CD4-positive, alpha-beta T cell treated with Interferon gamma for 1 hour (primary cell): ENCODE data around the gene ZFP91.

ENCODE experiments used
- DNase-seq: peaks from one replicate; pipeline ENCODE4 v3.0.0-alpha.2; 2020

The ZFP91 gene

GRCh38 chr11:58586998-58587397, 8.1 kb downstream of the ZFP91 start:
- no peak for DNase-seq

- DNase-seq, result no peak
Measured at GRCh38 chr11:58591659-58592058, 12.8 kb downstream of the ZFP91 start.

DNA sequence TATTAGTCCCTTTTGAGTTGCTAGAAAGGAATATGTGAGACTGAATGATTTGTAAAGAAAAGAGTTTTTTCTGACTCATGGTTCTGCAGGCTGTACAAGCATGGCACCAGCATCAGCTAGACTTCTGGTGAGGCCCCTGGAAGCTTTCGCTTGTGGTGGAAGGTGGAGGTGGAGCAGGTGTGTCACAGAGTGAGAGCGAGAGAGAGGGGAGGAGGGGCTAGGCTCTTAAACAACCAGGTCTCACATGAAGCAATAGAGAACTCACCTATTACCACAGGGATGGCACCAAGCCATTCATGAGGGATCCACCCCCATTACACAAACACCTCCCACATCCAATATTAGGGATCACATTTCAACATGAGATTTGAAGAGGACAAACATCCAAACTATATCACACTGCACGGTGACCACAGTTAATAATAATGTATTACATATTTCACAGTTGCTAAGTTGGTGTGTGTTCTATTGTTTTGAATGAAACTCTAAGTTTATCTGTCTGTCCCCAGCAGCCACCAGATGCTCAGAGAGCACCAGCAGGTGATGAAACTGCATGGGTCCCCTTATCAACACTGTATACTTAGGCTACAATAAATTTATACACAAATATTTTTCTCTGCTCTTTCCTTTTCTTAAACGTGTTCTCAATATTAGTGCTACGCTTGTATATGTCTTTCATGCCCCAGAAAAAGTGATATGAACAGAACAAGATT, 14.1 kb downstream of the ZFP91 start:
- no peak for DNase-seq

DNA sequence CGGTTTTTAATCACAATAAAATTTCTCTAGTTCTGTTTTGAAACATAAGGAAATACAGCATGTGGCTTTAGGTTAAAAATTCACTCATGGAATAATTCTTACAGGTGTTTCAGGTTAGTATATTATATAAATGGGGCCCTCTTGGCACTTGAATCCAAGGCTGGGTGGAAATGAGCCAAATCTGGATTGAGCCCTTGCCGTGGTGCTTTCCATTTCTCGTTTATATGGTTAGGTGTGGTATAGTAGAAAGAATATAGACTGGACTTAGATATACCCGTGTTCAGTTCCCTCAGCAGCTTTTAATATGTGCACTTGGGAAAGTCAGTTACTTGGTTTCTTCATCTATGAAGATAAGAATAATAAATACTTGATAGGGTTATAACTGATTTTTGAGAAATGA, 16.0 kb downstream of the ZFP91 start:
- no peak for DNase-seq

DNA sequence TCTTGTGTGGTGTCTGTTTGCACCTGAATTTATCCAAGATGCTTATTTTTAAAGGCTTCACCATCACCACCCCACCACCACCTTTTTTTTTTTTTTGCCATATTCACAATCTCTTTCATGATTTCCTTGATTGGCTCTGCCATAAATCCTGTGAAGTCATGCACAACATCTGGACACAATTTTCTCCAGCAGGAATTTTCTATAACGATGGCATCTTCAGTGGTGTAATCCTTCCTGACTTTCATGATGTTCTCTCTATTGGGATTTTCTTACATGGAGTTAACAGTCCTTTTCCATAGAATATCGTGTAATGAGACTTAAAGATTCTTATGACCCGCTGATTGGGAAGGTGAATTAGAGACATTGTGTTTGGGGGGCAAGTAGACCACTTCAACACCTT, 17.8 kb downstream of the ZFP91 start:
- DNase-seq, result no peak

- no peak for DNase-seq
Measured at GRCh38 chr11:58597486-58598144, 18.8 kb downstream of the ZFP91 start.

GRCh38 chr11:58600510-58600909, 21.6 kb downstream of the ZFP91 start:
- DNase-seq, result no peak

DNA sequence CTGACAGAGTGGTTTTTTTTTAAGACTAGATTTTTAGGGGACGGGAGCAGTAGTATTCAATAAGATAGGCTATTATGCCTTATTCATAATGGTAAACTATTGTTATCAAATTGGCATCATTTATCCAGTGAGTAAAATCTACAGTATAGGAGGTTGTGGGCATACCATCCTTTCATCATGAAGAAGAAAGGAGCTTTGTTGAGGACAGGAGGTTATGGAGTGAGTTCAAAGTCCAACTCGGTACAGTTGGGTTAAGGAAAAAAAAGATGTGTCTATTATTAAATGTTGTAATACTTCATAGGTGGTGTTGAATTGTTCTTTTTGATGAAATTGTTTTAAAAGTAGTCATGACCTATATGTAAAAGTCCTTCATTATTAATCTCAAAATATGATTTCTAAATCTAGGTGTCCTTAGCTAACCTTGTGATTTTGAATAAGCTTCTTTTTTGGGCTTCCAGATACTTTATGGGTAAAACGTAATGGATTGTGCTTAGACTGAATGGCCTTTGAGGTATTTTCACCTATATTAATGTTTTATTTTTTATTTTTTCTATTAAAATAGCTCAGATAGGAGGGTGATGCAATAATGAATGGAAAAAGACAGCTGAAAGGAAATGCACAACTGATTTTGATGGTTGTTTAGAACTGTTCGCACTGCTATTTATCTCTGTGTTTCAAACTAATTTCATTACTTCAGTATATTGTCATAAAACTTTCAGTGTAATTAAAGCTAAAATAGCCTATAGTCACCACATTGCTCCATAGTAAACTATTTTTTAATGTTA, 28.3 kb downstream of the ZFP91 start:
- no peak for DNase-seq

DNA sequence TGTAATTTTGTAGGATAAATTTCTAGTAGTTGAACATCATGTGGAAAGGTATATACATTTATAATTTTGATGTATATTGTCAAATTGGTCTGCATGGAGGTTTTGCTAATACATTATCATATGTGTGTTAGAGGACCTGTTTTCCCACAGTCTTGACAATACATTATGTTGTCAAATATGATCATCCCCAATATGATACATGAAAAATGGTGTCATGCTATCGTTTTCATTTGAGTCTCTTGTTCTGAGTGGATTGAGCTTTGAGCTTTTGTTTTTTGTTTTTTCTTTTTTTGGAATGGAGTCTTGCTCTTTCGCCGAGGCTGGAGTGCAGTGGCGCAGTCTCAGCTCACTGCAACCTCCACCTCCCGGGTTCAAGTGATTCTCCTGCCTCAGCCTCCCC, 29.5 kb downstream of the ZFP91 start:
- no peak for DNase-seq

DNA sequence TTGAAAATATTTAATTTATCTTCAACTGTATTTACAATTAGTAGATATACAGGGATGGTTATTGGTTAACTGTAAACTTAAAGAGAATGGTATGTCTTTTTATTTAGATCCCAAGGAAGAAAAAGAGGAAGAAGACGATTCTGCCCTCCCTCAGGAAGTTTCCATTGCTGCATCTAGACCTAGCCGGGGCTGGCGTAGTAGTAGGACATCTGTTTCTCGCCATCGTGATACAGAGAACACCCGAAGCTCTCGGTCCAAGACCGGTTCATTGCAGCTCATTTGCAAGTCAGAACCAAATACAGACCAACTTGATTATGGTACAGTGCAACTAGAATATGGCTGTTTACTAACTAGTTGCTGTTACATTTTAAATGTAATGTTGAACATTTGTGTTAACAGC, 30.9 kb downstream of the ZFP91 start:
- no peak for DNase-seq

GRCh38 chr11:58613228-58613627, 34.4 kb downstream of the ZFP91 start:
- DNase-seq, result no peak

- DNase-seq, result no peak
Measured at GRCh38 chr11:58615559-58615958, 36.7 kb downstream of the ZFP91 start.

DNA sequence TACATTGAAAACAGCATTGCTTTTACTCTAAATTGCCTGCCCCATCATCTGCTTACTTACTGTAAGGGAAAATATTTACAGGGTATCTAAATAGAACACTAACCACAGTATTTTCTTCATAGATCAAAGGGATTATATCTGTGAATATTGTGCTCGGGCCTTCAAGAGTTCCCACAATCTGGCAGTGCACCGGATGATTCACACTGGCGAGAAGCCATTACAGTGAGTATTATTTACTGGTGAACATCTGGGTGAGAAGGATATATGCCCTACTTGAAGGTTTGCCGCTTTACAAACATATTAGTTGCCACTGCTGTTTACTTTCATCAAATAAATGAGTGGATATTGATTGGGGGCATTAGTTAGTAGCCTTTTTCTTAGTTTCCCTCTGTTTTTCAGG, 37.7 kb downstream of the ZFP91 start:
- no peak for DNase-seq

- no peak for DNase-seq
Measured at GRCh38 chr11:58617976-58618557, 39.2 kb downstream of the ZFP91 start.

- no peak for DNase-seq
Measured at GRCh38 chr11:58621586-58622262, 42.9 kb downstream of the ZFP91 start.

DNA sequence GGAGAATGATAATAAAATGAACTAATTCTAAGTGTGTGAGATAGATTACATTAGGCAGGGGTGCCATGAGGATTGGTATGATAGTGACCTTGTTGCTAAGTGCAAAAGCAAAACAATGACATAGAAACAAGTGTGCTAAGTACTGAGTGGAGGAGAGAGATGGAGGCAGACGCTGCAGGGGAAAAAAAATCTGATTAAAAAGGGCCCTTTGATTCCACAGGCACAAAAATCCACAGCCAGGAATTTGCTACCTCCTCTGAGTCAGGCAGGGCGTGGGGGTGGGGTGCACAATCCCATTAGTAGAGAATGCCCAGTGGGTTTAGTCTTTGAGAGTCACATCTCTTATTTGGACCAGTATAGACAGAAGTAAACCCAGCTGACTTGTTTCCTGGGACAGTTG, 43.5 kb downstream of the ZFP91 start, which contains the start of gene CNTF:
Gene CNTF (plus strand): TSS at position 322 of the 400 bp plus-strand sequence. CDS start 88 bp downstream, outside the sequence.
- no peak for DNase-seq

DNA sequence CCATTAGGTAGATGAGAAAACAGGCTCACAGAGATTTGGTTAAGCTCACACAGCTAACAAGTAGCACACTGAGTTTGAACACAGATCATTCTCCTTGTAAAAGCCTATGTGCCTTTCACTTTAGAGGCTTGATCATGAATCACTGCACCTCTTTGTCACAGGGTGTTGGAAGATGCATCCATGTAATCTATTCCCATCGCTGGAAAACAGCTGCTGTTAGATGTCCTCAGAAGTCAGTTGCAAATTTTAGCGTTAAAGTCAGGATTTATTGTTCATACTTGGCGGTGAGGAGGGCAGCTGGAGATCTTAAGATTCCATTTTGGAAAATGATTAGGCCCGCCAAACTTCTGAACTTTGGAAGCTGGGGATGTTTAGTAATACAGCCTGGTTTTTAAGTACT, 46.2 kb downstream of the ZFP91 start:
- no peak for DNase-seq

- no peak for DNase-seq
Measured at GRCh38 chr11:58625826-58626460, 47.1 kb downstream of the ZFP91 start.

DNA sequence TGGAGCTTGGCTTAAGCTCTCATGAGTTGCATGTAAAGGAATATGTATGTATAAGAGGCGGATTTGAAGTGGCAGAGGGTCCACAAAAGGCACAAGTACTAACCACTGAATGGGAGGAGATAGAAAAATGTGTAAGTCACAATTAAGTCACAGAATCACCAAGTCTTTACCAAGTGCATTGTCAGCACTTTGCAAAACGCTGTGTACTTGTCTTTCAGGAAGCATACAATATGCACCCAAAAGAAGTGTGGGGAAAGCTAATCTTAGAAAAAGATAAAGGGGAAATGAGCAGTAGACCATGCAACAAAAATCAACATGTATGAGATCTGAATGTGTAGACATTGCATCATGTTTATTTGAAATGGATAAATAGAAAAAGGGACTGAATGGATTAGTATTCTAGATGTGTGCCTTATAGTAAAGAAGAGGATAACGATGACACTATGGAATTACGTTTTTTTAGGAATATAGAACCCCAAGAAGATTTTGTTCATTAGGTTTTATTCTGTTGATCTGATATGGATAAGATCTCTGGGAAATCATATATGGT, 48.1 kb downstream of the ZFP91 start:
- DNase-seq, result no peak

DNA sequence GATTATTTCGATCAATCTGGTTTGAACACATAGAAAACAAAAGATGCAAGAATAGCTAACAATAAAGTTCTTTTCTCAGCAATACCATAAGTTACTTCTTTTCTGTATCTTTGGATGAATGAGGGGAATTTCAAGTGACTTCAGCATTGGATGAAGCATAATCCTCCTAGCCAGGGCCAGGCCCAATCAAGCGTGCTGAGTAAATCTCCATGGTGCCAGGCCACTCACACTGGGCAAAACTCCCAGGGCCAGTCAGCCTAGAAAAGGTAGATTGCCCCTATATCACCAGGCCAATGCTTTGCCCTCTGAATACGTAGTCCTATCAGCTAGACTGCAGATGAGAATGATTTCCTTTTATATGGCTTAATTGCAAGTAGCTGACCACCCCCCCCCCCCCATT, 49.6 kb downstream of the ZFP91 start:
- no peak for DNase-seq

GRCh38 chr11:58629857-58630256, 51.0 kb downstream of the ZFP91 start:
- DNase-seq, result no peak

GRCh38 chr11:58631378-58631777, 52.5 kb downstream of the ZFP91 start:
- DNase-seq, result no peak
